ENCODE measurements around the gene HBG2.

HBG2 gene

GRCh38 chr11:5235364-5236095 is 19.1 kb downstream of the HBG2 start:
- Histone ChIP-seq H3K9ac (ENCODE audit: low read length) (no peak overlapping the region), H3K4me3 (ENCODE audit: low read depth in 1 of 2, low read length in 2 of 2) (no peak overlapping the region), H3K36me3 (ENCODE audit: insufficient read depth, low read length) (no peaks in the 10 kb centered on the region), H3K27ac (ENCODE audit: low read depth, low read length) (no peak overlapping the region), H3K9me3 (ENCODE audit: low read length) (no peaks in the 10 kb centered on the region), H3K4me1 (ENCODE audit: insufficient read depth, low read length) (no peaks in the 10 kb centered on the region), H3K27me3 (ENCODE audit: control insufficient read depth in 1 of 2, insufficient read depth in 2 of 2, low read length in 2 of 2) (no peaks in the 10 kb centered on the region)

GRCh38 chr11:5234381-5234834 is 20.2 kb downstream of the HBG2 start, which contains the start of gene HBD:
Gene HBD (minus strand): TSS chr11:5234483. CDS start chr11:5234433, 50 bp downstream.
- no peaks in the 10 kb centered on the region for H3K4me1 ChIP-seq (ENCODE audit: insufficient read depth, low read length)
- H3K36me3 ChIP-seq (ENCODE audit: insufficient read depth, low read length), result no peaks in the 10 kb centered on the region
- no peak within 1 kb of the TSS for H3K4me3 ChIP-seq (ENCODE audit: low read depth in 1 of 2, low read length in 2 of 2)
- no peak within 1 kb of the TSS for H3K9ac ChIP-seq (ENCODE audit: low read length)
- H3K9me3 ChIP-seq (ENCODE audit: low read length), result no peaks in the 10 kb centered on the region
- H3K27me3 ChIP-seq (ENCODE audit: control insufficient read depth in 1 of 2, insufficient read depth in 2 of 2, low read length in 2 of 2), result no peaks in the 10 kb centered on the region
- H3K27ac ChIP-seq (ENCODE audit: low read depth, low read length), result no peak within 1 kb of the TSS

- no peaks in the 10 kb centered on the region for H3K27me3 ChIP-seq (ENCODE audit: control insufficient read depth in 1 of 2, insufficient read depth in 2 of 2, low read length in 2 of 2)
- H3K4me3 ChIP-seq (ENCODE audit: low read depth in 1 of 2, low read length in 2 of 2), result no peak overlapping the region
- no peaks in the 10 kb centered on the region for H3K36me3 ChIP-seq (ENCODE audit: insufficient read depth, low read length)
- no peaks in the 10 kb centered on the region for H3K9me3 ChIP-seq (ENCODE audit: low read length)
- H3K4me1 ChIP-seq (ENCODE audit: insufficient read depth, low read length), result no peaks in the 10 kb centered on the region
- H3K27ac ChIP-seq (ENCODE audit: low read depth, low read length), result no peak overlapping the region
- no peak overlapping the region for H3K9ac ChIP-seq (ENCODE audit: low read length)
Measured at GRCh38 chr11:5233307-5233706, 21.3 kb downstream of the HBG2 start.

DNA sequence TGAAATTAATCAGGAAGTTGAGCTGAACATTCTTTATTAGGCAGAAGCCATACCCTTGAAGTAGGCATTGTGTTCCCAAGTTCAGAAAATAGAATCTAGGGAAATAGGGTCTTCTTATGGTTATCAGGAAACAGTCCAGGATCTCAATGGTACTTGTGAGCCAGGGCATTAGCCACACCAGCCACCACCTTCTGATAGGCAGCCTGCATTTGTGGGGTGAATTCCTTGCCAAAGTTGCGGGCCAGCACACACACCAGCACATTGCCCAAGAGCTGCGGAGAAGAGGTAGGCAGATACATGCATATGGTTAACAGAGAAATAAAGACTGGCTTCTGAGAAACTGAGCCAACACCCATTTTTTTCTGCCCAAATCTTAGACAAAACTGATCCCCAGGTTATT is 21.8 kb downstream of the HBG2 start:
- H3K9ac ChIP-seq (ENCODE audit: low read length), result no peak overlapping the region
- H3K27ac ChIP-seq (ENCODE audit: low read depth, low read length), result no peak overlapping the region
- H3K4me1 ChIP-seq (ENCODE audit: insufficient read depth, low read length), result no peaks in the 10 kb centered on the region
- no peaks in the 10 kb centered on the region for H3K27me3 ChIP-seq (ENCODE audit: control insufficient read depth in 1 of 2, insufficient read depth in 2 of 2, low read length in 2 of 2)
- H3K4me3 ChIP-seq (ENCODE audit: low read depth in 1 of 2, low read length in 2 of 2), result no peak overlapping the region
- no peaks in the 10 kb centered on the region for H3K36me3 ChIP-seq (ENCODE audit: insufficient read depth, low read length)
- H3K9me3 ChIP-seq (ENCODE audit: low read length), result no peaks in the 10 kb centered on the region

DNA sequence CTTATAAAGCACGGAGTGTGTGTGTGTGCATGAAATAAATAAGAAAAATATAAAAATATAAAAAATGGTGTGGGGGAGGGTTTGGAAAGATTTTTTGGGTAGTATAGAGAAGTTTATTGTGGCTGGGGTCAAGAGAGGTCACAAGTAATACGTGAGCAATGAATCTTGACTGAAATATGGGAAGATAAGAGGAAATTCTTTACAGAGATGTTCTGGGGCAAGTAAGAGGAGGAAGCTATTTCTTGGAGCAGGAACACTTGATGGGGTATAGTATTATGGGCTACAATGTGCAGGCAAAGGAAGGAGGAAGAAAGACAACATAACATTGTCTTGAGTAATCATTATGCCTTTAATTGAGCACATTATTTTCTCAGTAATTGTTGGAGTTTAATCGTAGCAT is 22.4 kb downstream of the HBG2 start:
- Histone ChIP-seq H3K36me3 (ENCODE audit: insufficient read depth, low read length) (no peaks in the 10 kb centered on the region), H3K27ac (ENCODE audit: low read depth, low read length) (no peak overlapping the region), H3K27me3 (ENCODE audit: control insufficient read depth in 1 of 2, insufficient read depth in 2 of 2, low read length in 2 of 2) (no peaks in the 10 kb centered on the region), H3K4me3 (ENCODE audit: low read depth in 1 of 2, low read length in 2 of 2) (no peak overlapping the region), H3K4me1 (ENCODE audit: insufficient read depth, low read length) (no peaks in the 10 kb centered on the region), H3K9ac (ENCODE audit: low read length) (no peak overlapping the region), H3K9me3 (ENCODE audit: low read length) (no peaks in the 10 kb centered on the region)

GRCh38 chr11:5231111-5231510 is 23.5 kb downstream of the HBG2 start:
- Histone ChIP-seq H3K36me3 (ENCODE audit: insufficient read depth, low read length) (no peaks in the 10 kb centered on the region), H3K9me3 (ENCODE audit: low read length) (no peaks in the 10 kb centered on the region), H3K27ac (ENCODE audit: low read depth, low read length) (no peak overlapping the region), H3K4me1 (ENCODE audit: insufficient read depth, low read length) (no peaks in the 10 kb centered on the region), H3K4me3 (ENCODE audit: low read depth in 1 of 2, low read length in 2 of 2) (no peak overlapping the region), H3K27me3 (ENCODE audit: control insufficient read depth in 1 of 2, insufficient read depth in 2 of 2, low read length in 2 of 2) (no peaks in the 10 kb centered on the region), H3K9ac (ENCODE audit: low read length) (no peak overlapping the region)

GRCh38 chr11:5230266-5230665 is 24.3 kb downstream of the HBG2 start:
- no peaks in the 10 kb centered on the region for H3K27me3 ChIP-seq (ENCODE audit: control insufficient read depth in 1 of 2, insufficient read depth in 2 of 2, low read length in 2 of 2)
- no peaks in the 10 kb centered on the region for H3K36me3 ChIP-seq (ENCODE audit: insufficient read depth, low read length)
- no peak overlapping the region for H3K27ac ChIP-seq (ENCODE audit: low read depth, low read length)
- H3K4me3 ChIP-seq (ENCODE audit: low read depth in 1 of 2, low read length in 2 of 2), result no peak overlapping the region
- H3K9ac ChIP-seq (ENCODE audit: low read length), result no peak overlapping the region
- H3K4me1 ChIP-seq (ENCODE audit: insufficient read depth, low read length), result no peaks in the 10 kb centered on the region
- no peaks in the 10 kb centered on the region for H3K9me3 ChIP-seq (ENCODE audit: low read length)

DNA sequence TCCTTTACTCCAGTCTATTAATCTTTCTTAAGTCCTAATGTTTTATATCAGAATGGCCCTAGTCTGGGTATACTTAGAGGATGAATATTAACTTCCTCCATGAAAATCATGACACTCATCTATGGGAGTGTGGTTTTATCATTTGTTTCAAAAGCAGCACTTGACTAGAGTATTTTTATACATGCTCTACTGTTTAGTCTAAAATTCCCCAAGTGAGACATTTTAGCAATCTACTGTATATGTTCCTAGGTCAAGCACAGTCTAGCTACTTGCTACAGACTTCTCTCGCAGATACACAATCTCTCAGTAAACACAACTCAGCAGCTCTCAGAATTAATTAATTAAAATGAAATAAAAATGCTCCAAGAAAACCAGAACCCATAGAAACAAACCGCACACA is 24.8 kb downstream of the HBG2 start:
- Histone ChIP-seq H3K4me1 (ENCODE audit: insufficient read depth, low read length) (no peaks in the 10 kb centered on the region), H3K27ac (ENCODE audit: low read depth, low read length) (no peak overlapping the region), H3K9ac (ENCODE audit: low read length) (no peak overlapping the region)

DNA sequence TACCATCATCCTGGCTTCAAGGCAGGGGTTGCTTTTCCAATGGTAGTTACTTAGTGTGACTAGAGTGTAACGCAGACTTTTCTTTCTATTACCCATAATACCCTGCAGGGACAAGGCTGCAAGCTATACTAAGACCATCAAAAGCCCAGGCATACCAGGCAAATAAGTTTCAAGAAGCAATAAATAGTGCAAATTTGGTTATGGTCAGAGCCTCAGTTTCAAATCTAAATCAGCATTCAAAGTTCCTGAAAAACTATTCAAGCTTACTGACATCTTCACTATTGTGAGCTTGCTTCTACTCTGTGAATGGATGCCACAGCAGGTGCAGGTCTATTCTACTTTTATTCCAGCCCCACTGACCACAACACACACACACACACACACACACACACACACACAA is 25.2 kb downstream of the HBG2 start:
- Histone ChIP-seq H3K4me1 (ENCODE audit: insufficient read depth, low read length) (no peaks in the 10 kb centered on the region), H3K27me3 (ENCODE audit: control insufficient read depth in 1 of 2, insufficient read depth in 2 of 2, low read length in 2 of 2) (no peaks in the 10 kb centered on the region), H3K27ac (ENCODE audit: low read depth, low read length) (no peak overlapping the region), H3K9me3 (ENCODE audit: low read length) (no peaks in the 10 kb centered on the region), H3K36me3 (ENCODE audit: insufficient read depth, low read length) (no peaks in the 10 kb centered on the region), H3K4me3 (ENCODE audit: low read depth in 1 of 2, low read length in 2 of 2) (no peak overlapping the region), H3K9ac (ENCODE audit: low read length) (no peak overlapping the region)

More for the DNA sequence above, 24.8 kb downstream of the HBG2 start:
- no peaks in the 10 kb centered on the region for H3K36me3 ChIP-seq (ENCODE audit: insufficient read depth, low read length)
- H3K27me3 ChIP-seq (ENCODE audit: control insufficient read depth in 1 of 2, insufficient read depth in 2 of 2, low read length in 2 of 2), result no peaks in the 10 kb centered on the region
- no peaks in the 10 kb centered on the region for H3K9me3 ChIP-seq (ENCODE audit: low read length)
- H3K4me3 ChIP-seq (ENCODE audit: low read depth in 1 of 2, low read length in 2 of 2), result no peak overlapping the region

DNA sequence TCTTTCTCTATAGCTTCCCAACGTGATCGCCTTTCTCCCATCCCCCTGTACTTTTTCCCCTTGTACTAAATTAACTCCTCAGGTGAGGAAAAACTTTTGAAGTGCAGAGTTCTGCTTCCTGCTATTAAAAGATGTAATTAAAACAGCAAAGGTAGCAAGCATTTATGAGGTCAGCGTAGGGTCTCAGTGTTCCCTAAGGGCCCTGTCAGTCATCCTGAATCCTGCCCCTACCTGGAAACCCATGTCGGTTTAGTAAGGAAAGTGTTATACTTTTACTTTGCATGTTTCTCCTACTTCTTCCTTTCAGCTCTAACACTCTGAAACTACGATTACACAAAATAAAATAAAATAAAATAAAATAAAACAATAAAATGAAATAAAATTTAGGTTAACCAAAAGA is 26.5 kb downstream of the HBG2 start:
- Histone ChIP-seq H3K27ac (ENCODE audit: low read depth, low read length) (no peak overlapping the region), H3K4me1 (ENCODE audit: insufficient read depth, low read length) (no peaks in the 10 kb centered on the region), H3K27me3 (ENCODE audit: control insufficient read depth in 1 of 2, insufficient read depth in 2 of 2, low read length in 2 of 2) (no peaks in the 10 kb centered on the region), H3K9ac (ENCODE audit: low read length) (no peak overlapping the region), H3K4me3 (ENCODE audit: low read depth in 1 of 2, low read length in 2 of 2) (no peak overlapping the region), H3K36me3 (ENCODE audit: insufficient read depth, low read length) (no peaks in the 10 kb centered on the region), H3K9me3 (ENCODE audit: low read length) (no peaks in the 10 kb centered on the region)

DNA sequence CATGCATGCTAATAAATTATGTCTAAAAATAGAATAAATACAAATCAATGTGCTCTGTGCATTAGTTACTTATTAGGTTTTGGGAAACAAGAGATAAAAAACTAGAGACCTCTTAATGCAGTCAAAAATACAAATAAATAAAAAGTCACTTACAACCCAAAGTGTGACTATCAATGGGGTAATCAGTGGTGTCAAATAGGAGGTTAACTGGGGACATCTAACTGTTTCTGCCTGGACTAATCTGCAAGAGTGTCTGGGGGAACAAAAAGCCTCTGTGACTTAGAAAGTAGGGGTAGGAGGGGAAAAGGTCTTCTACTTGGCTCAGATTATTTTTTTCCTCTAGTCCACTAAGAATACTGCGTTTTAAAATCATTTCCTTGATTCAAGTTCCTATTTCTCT is 26.9 kb downstream of the HBG2 start:
- Histone ChIP-seq H3K9me3 (ENCODE audit: low read length) (no peaks in the 10 kb centered on the region), H3K4me1 (ENCODE audit: insufficient read depth, low read length) (no peaks in the 10 kb centered on the region), H3K4me3 (ENCODE audit: low read depth in 1 of 2, low read length in 2 of 2) (no peak overlapping the region), H3K9ac (ENCODE audit: low read length) (no peak overlapping the region), H3K27me3 (ENCODE audit: control insufficient read depth in 1 of 2, insufficient read depth in 2 of 2, low read length in 2 of 2) (no peaks in the 10 kb centered on the region), H3K36me3 (ENCODE audit: insufficient read depth, low read length) (no peaks in the 10 kb centered on the region), H3K27ac (ENCODE audit: low read depth, low read length) (no peak overlapping the region)

- no peaks in the 10 kb centered on the region for H3K36me3 ChIP-seq (ENCODE audit: insufficient read depth, low read length)
- no peak within 1 kb of the TSS for H3K9ac ChIP-seq (ENCODE audit: low read length)
- H3K4me3 ChIP-seq (ENCODE audit: low read depth in 1 of 2, low read length in 2 of 2), result no peak within 1 kb of the TSS
- H3K9me3 ChIP-seq (ENCODE audit: low read length), result no peaks in the 10 kb centered on the region
- H3K27ac ChIP-seq (ENCODE audit: low read depth, low read length), result no peak within 1 kb of the TSS
- H3K4me1 ChIP-seq (ENCODE audit: insufficient read depth, low read length), result no peaks in the 10 kb centered on the region
- H3K27me3 ChIP-seq (ENCODE audit: control insufficient read depth in 1 of 2, insufficient read depth in 2 of 2, low read length in 2 of 2), result no peaks in the 10 kb centered on the region
Measured at GRCh38 chr11:5226732-5227310, 27.8 kb downstream of the HBG2 start, which contains the start of gene HBB. Gene HBB (minus strand): TSS chr11:5227071. CDS start chr11:5227021, 50 bp downstream.
